NCI-H1436 treated with DMSO at 0.1 percent for 48 hours (cell line): ENCODE data around the gene EXOSC6.
"Not testable (repeated sequence)": the region's sequence is repeated elsewhere in the genome, so short reads cannot be mapped to it uniquely, and the experiment has no call there.

Source experiments
- DNase-seq: peaks from one replicate; lab custom pipeline; 2025; lab: John Stamatoyannopoulos, UW

Gene EXOSC6

GRCh38 chr16:70251629-70252354, at the start of gene EXOSC6:
Gene EXOSC6 (minus strand): TSS chr16:70251940. CDS start chr16:70251900, 40 bp downstream.
- peak; percentile 45 for DNase-seq

GRCh38 chr16:70301121-70301520, 49.4 kb upstream of the EXOSC6 start:
- DNase-seq = no peak

GRCh38 chr16:70298988-70299938, 47.5 kb upstream of the EXOSC6 start, which contains the start of gene DDX19B:
Gene DDX19B (plus strand): TSS chr16:70299186. CDS start chr16:70299298, 112 bp downstream.
- DNase-seq = peak; percentile 33

- DNase-seq = no peak
Measured at GRCh38 chr16:70295634-70296033, 43.9 kb upstream of the EXOSC6 start.

GRCh38 chr16:70294385-70295025, 42.8 kb upstream of the EXOSC6 start:
- no peak for DNase-seq

- not testable (repeated sequence) for DNase-seq
Measured at GRCh38 chr16:70292148-70292547, 40.4 kb upstream of the EXOSC6 start.

- DNase-seq = no peak
Measured at GRCh38 chr16:70290949-70291519, 39.3 kb upstream of the EXOSC6 start.

- peak; percentile 97 for DNase-seq
Measured at GRCh38 chr16:70289229-70290094, 37.7 kb upstream of the EXOSC6 start, which contains the start of gene AARS1. Gene AARS1 (minus strand): TSS chr16:70289506. CDS start chr16:70282763, 6,743 bp downstream.

- not testable (repeated sequence) for DNase-seq
Measured at GRCh38 chr16:70287304-70287971, 35.7 kb upstream of the EXOSC6 start.

- DNase-seq = no peak
Measured at GRCh38 chr16:70276392-70276791, 24.7 kb upstream of the EXOSC6 start.

GRCh38 chr16:70271696-70272095, 20.0 kb upstream of the EXOSC6 start:
- no peak for DNase-seq

GRCh38 chr16:70270176-70270575, 18.4 kb upstream of the EXOSC6 start:
- DNase-seq = no peak

- DNase-seq = no peak
Measured at GRCh38 chr16:70269471-70269870, 17.7 kb upstream of the EXOSC6 start.

GRCh38 chr16:70267922-70268321, 16.2 kb upstream of the EXOSC6 start:
- DNase-seq = not testable (repeated sequence)

GRCh38 chr16:70267516-70267915, 15.8 kb upstream of the EXOSC6 start:
- no peak for DNase-seq

- not testable (repeated sequence) for DNase-seq
Measured at GRCh38 chr16:70259903-70260302, 8.2 kb upstream of the EXOSC6 start.

- DNase-seq = no peak
Measured at GRCh38 chr16:70258946-70259345, 7.2 kb upstream of the EXOSC6 start.

GRCh38 chr16:70258065-70258464, 6.3 kb upstream of the EXOSC6 start:
- no peak for DNase-seq

GRCh38 chr16:70257391-70257790, 5.7 kb upstream of the EXOSC6 start:
- DNase-seq = no peak

GRCh38 chr16:70255574-70255973, 3.8 kb upstream of the EXOSC6 start:
- no peak for DNase-seq
